Caco-2 (cell line): ENCODE data around the gene ANXA5. TPM values are rescaled to one million over a fixed set of nuclear protein-coding genes. Genes with fewer than 3 reads are reported as not detected.

Source experiments
- BruUV-seq: library from RNA; stranded (reverse); fragments of 400-500 nt; replicated peaks from 2 replicates; lab custom pipeline; 2021; lab: Mats Ljungman, UMichigan
- CTCF ChIA-PET: fragments of 300-600 bp; sonication (Branson Sonifier 250); formaldehyde crosslinking; loops from one replicate; lab custom pipeline; 2022; ENCODE audit warnings: antibody characterized with exemption; lab: Charles Lee
- POLR2A ChIA-PET: fragments of 300-600 bp; sonication (Branson Sonifier 250); formaldehyde crosslinking; loops from one replicate; lab custom pipeline; 2022; ENCODE audit warnings: antibody characterized with exemption; lab: Charles Lee
- DNase-seq, 2 experiments: peaks; one replicate each; pipeline versions ENCODE4 v3.0.0 to v3.0.0-alpha.2; 2020 to 2022
- H3K27me3 ChIP-seq: replicated peaks from 2 replicates; pipeline ENCODE4 v1.6.0; 2011; ENCODE audit warnings: low read length; ENCODE audit not compliant: control insufficient read depth, insufficient read depth
- H3K36me3 ChIP-seq: 2 replicates; pipeline ENCODE4 v1.5.1; 2011; ENCODE audit warnings: low read length; ENCODE audit not compliant: control insufficient read depth, insufficient read depth
- H3K4me1 ChIP-seq: fragments of 250-450 bp; sonication (Bioruptor Pico); 2 replicates; pipeline ENCODE4 v1.5.1; 2020; ENCODE audit warnings: mild to moderate bottlenecking
- H3K4me3 ChIP-seq: 2 replicates; pipeline ENCODE4 v1.5.1; 2011; ENCODE audit warnings: low read depth, mild to moderate bottlenecking, control low read depth, low read length
- H3K9me3 ChIP-seq: fragments of 250-450 bp; sonication (Bioruptor Pico); 2 replicates; pipeline ENCODE4 v1.5.1; 2020; ENCODE audit warnings: mild to moderate bottlenecking, moderate library complexity
- H3K27ac Mint-ChIP-seq: one replicate; pipeline ENCODE4 v1.8.0; 2022; ENCODE audit warnings: mixed read lengths; ENCODE audit not compliant: unreplicated experiment
- H3K27me3 Mint-ChIP-seq: one replicate; pipeline ENCODE4 v1.8.0; 2022; ENCODE audit warnings: mixed read lengths; ENCODE audit not compliant: insufficient read depth, unreplicated experiment
- H3K36me3 Mint-ChIP-seq: one replicate; pipeline ENCODE4 v1.8.0; 2022; ENCODE audit warnings: mild to moderate bottlenecking, mixed read lengths; ENCODE audit not compliant: insufficient read depth, unreplicated experiment
- H3K4me1 Mint-ChIP-seq: one replicate; pipeline ENCODE4 v1.8.0; 2022; ENCODE audit warnings: low read depth, mixed read lengths; ENCODE audit not compliant: unreplicated experiment
- H3K4me3 Mint-ChIP-seq: one replicate; pipeline ENCODE4 v1.8.0; 2022; ENCODE audit warnings: mild to moderate bottlenecking, moderate library complexity, mixed read lengths; ENCODE audit not compliant: unreplicated experiment
- H3K9me3 Mint-ChIP-seq: one replicate; pipeline ENCODE4 v1.8.0; 2022; ENCODE audit warnings: mixed read lengths; ENCODE audit not compliant: unreplicated experiment
- CTCF ChIP-seq, 2 experiments: fragments of 200-600 bp in 1 of 2; IDR thresholded peaks; 1 replicate in 1 of 2; 2 replicates in 1 of 2; pipeline versions ENCODE4 v1.5.1 to v1.8.0; 2011 to 2022; ENCODE audit warnings: antibody characterized with exemption in 1 of 2, control low read depth in 1 of 2, inconsistent platforms in 1 of 2, low read depth in 1 of 2, low read length in 1 of 2, mild to moderate bottlenecking in 1 of 2, moderate library complexity in 1 of 2; ENCODE audit not compliant: insufficient read depth in 1 of 2, severe bottlenecking in 1 of 2, unreplicated experiment in 1 of 2
- intact Hi-C: fragments of 100-400 bp; cut with micrococcal nuclease; formaldehyde crosslinking; loops from one replicate; pipeline ENCODE4 v1.10.0; 2022; ENCODE audit not compliant: unreplicated experiment
- total RNA-seq: library from RNA; stranded (reverse); gene quantifications from 2 replicates; pipeline ENCODE4 v1.2.3, GENCODE V29; 2022

ANXA5 gene
- total RNA-seq, 1 experiment from 2014 or later = 359 TPM

GRCh38 chr4:121651597-121651996 is 45.2 kb downstream of the ANXA5 start:
- CTCF ChIA-PET = interaction anchor here (1.6 kb wide), 1 partner anchor 281 kb away, joined by 4 read pairs; no protein-coding TSS in a partner anchor
- intact Hi-C loops = no loop called here
- H3K9me3 ChIP-seq = no peaks in the 10 kb centered on the region
- POLR2A ChIA-PET = no interaction called here
- no peak overlapping the region for H3K4me3 Mint-ChIP-seq
- no peaks in the 10 kb centered on the region for H3K36me3 Mint-ChIP-seq
- H3K27ac Mint-ChIP-seq = no peak overlapping the region
- no peak for TF ChIP-seq CTCF (IDR thresholded peaks at IDR 0.05; ENCODE audit: insufficient read depth in 1 of 2, low read depth in 1 of 2, low read length in 1 of 2, severe bottlenecking in 1 of 2, unreplicated experiment in 1 of 2)
- H3K9me3 Mint-ChIP-seq = no peaks in the 10 kb centered on the region
- no peaks in the 10 kb centered on the region for H3K27me3 ChIP-seq
- no peak for DNase-seq
- H3K4me1 Mint-ChIP-seq = peaks cover 5% of the 10 kb centered on the region
- H3K4me3 ChIP-seq = no peak overlapping the region
- no TSS peak for BruUV-seq
- no peaks in the 10 kb centered on the region for H3K4me1 ChIP-seq
- no peaks in the 10 kb centered on the region for H3K27me3 Mint-ChIP-seq
- no peaks in the 10 kb centered on the region for H3K36me3 ChIP-seq

DNA sequence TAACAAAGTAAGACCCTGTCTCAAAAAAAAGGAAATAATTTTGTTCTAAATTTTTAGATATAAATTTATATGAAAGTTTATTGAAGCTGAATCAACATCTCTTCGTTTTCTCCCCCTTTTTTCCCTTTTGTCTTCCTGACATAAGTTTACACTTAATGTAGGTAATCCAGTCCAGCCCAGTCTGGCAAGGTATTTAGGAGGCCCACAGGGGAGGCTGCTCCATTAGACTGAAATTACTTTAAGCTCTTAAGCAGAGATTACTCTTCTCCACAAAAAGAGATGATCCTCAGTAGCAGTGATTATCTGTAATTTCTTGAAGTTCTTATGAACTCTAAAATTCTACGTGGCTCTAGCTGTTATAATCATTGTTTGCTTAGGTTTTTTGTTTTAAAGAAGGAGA is 46.0 kb downstream of the ANXA5 start:
- Mint-ChIP-seq H3K4me3 (no peak overlapping the region), H3K36me3 (no peaks in the 10 kb centered on the region), H3K9me3 (no peaks in the 10 kb centered on the region), H3K4me1 (no peaks in the 10 kb centered on the region), H3K27me3 (no peaks in the 10 kb centered on the region), H3K27ac (no peak overlapping the region)
- intact Hi-C loops = no loop called here
- ChIA-PET CTCF (no interaction called here), POLR2A (no interaction called here)
- no peak for DNase-seq
- TF ChIP-seq CTCF (IDR thresholded peaks at IDR 0.05; ENCODE audit: insufficient read depth in 1 of 2, low read depth in 1 of 2, low read length in 1 of 2, severe bottlenecking in 1 of 2, unreplicated experiment in 1 of 2) = no peak
- Histone ChIP-seq H3K27me3 (no peaks in the 10 kb centered on the region), H3K4me1 (no peaks in the 10 kb centered on the region), H3K36me3 (no peaks in the 10 kb centered on the region), H3K9me3 (no peaks in the 10 kb centered on the region), H3K4me3 (no peak overlapping the region)
- BruUV-seq = no TSS peak

DNA sequence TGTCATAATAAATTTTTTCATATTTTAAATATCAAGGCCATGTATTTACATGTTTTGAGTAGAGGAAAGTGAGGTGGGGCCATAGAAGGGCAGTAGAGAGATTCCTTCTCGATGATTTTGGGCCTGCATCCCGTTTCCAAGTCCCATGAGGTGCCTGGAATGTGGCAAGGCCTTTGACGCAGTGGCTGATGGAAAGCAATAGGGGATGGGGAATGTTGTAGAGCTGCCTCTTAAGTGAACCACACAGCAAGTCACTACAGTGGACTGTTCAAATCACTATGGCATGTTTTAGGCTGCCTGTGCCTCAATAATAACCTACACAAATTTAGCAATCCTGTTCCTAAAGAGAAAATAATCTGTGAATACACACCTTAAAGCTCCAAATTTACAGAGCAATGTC is 48.3 kb downstream of the ANXA5 start:
- DNase-seq = no peak
- POLR2A ChIA-PET = no interaction called here
- no peak for TF ChIP-seq CTCF (IDR thresholded peaks at IDR 0.05; ENCODE audit: insufficient read depth in 1 of 2, low read depth in 1 of 2, low read length in 1 of 2, severe bottlenecking in 1 of 2, unreplicated experiment in 1 of 2)
- Mint-ChIP-seq H3K9me3 (no peaks in the 10 kb centered on the region), H3K4me3 (no peak overlapping the region), H3K27ac (no peak overlapping the region), H3K36me3 (peaks cover 2% of the 10 kb centered on the region), H3K27me3 (no peaks in the 10 kb centered on the region), H3K4me1 (peaks cover 3% of the 10 kb centered on the region)
- CTCF ChIA-PET = no interaction called here
- H3K4me1 ChIP-seq = peaks cover 11% of the 10 kb centered on the region; the same call in 1 of the 2 replicates
- H3K9me3 ChIP-seq = no peaks in the 10 kb centered on the region
- H3K27me3 ChIP-seq = no peaks in the 10 kb centered on the region
- BruUV-seq = no TSS peak
- no peaks in the 10 kb centered on the region for H3K36me3 ChIP-seq
- no peak overlapping the region for H3K4me3 ChIP-seq
- intact Hi-C loops = no loop called here
